ENCODE data around the gene KNCN. TPM values are rescaled to one million over a fixed set of nuclear protein-coding genes. Genes with fewer than 3 reads are reported as not detected.
A peak's percentile ranks its signal among the peaks of the same experiment; 100 is the strongest.

KNCN gene
- total and polyA plus RNA-seq, 7 experiments from 2014 or later = not detected

DNA sequence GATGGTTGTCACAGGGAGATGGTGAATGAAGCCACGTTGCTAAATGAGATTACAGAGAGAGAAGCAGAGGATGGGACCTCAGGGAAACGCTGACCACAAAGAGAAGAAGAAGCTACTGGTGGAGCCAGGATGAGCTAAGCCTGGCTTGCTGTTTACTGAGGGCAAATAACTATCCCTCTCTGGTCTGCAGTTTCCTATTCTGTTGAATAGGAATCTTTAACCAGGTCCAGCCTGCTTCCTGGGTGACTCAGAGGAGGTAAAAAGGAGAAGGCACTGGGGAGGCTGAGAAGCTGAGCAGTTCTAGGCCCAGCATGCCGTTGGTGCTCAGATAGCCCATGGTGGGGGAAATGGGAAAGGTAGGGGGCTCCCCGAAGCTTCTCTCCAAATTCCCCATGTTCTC, 32.2 kb downstream of the KNCN start:
- DNase-seq = no peak
- no peaks in the 10 kb centered on the region for H3K27me3 ChIP-seq (ENCODE audit: control insufficient read depth in 2 of 2, insufficient read depth in 2 of 2, low read length in 2 of 2)
- ChIA-PET CTCF (no interaction called here), POLR2A (no interaction called here)
- no peaks in the 10 kb centered on the region for H3K4me1 ChIP-seq (ENCODE audit: control insufficient read depth in 2 of 2, insufficient read depth in 2 of 2, low read length in 2 of 2)
- Mint-ChIP-seq H3K27me3 (peaks cover 8 to 29% (median 23%) of the 10 kb centered on the region in 5 donors), H3K36me3 (no peaks in the 10 kb centered on the region), H3K4me3 (no peak overlapping the region), H3K9me3 (no peaks in the 10 kb centered on the region), H3K4me1 (peaks cover 0 to 14% (median 0%) of the 10 kb centered on the region in 7 donors), H3K27ac (no peak overlapping the region)
- H3K4me3 ChIP-seq (ENCODE audit: low read length) = no peak overlapping the region
- H3K36me3 ChIP-seq (ENCODE audit: control insufficient read depth in 2 of 3, insufficient read depth in 3 of 3, low read length in 3 of 3) = no peaks in the 10 kb centered on the region
- no peak for ATAC-seq
- H3K9me3 ChIP-seq (ENCODE audit: control insufficient read depth in 2 of 3, low read length in 3 of 3) = no peaks in the 10 kb centered on the region
- intact Hi-C loops (cut with micrococcal nuclease) = no loop called here
- H3K27ac ChIP-seq (ENCODE audit: low read depth, low read length) = no peak overlapping the region

DNA sequence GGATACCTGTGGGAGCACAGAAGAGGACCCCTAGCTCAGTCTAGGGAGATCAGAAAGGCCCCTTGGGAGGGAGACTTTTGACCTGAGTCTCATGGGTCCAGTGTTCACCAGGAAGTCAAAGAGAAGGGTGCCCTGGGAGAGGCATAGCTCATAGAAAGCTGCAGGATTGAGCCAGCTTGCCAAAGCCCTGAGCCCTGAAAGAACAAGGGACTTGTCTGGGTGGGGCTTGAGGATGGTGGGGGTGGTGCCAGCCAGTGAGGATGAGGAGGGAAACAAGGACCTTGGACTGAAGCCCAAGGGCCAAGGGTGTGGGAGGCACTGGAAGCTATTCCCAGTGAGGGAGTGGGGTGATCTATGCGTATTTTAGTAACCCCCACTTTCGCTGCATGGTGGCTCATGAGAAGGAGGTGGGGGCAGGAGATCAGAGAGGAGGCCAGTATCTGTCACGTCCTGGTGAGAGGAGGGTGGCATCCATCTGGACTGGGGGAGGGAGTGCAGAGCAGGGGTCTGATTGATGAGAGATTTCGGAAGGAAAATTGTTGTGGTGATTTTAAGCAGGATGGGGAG, 33.4 kb downstream of the KNCN start:
- Mint-ChIP-seq H3K36me3 (no peaks in the 10 kb centered on the region), H3K4me3 (no peak overlapping the region), H3K27me3 (peaks cover 13 to 33% (median 23%) of the 10 kb centered on the region in 5 donors), H3K4me1 (peaks cover 0 to 14% (median 0%) of the 10 kb centered on the region in 7 donors), H3K27ac (peak overlapping the region in 1 of 9 donors; percentile 62), H3K9me3 (no peaks in the 10 kb centered on the region)
- ChIA-PET CTCF (no interaction called here), POLR2A (no interaction called here)
- no peaks in the 10 kb centered on the region for H3K36me3 ChIP-seq (ENCODE audit: control insufficient read depth in 2 of 3, insufficient read depth in 3 of 3, low read length in 3 of 3)
- H3K4me3 ChIP-seq (ENCODE audit: low read length) = no peak overlapping the region
- DNase-seq = no peak
- H3K27me3 ChIP-seq (ENCODE audit: control insufficient read depth in 2 of 2, insufficient read depth in 2 of 2, low read length in 2 of 2) = no peaks in the 10 kb centered on the region
- intact Hi-C loops (cut with micrococcal nuclease) = no loop called here
- no peak overlapping the region for H3K27ac ChIP-seq (ENCODE audit: low read depth, low read length)
- H3K4me1 ChIP-seq (ENCODE audit: control insufficient read depth in 2 of 2, insufficient read depth in 2 of 2, low read length in 2 of 2) = no peaks in the 10 kb centered on the region
- H3K9me3 ChIP-seq (ENCODE audit: control insufficient read depth in 2 of 3, low read length in 3 of 3) = no peaks in the 10 kb centered on the region
- no peak for ATAC-seq

DNA sequence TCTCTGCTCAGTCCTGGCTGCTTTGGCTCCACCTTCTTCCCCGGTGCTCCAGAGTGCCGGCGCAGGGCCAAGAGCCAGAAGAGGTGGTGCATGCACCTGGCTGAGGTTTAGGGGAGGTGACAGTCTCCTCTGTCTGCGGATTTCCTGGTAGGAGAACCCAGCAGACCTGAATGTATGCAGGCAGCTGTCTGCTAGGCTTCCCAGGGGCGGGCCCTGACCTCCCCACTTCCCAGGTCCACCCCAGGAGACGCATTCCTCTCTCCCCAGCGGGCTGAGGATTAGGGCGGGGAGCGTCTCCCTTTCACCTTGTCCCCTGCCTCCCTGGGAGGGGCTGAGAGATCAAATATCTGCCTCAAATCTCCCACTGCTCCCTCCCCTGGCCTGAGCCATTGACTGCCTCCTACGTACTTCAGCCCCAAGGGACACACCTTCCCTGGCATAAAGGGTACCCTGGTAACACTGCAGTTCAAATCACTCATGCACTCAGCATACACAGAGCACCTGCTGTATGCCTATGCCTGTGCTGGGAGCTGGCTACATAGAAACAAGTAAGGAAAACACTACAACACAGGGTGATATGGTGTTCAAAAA, 34.3 kb downstream of the KNCN start:
- POLR2A ChIA-PET = no interaction called here
- intact Hi-C loops (cut with micrococcal nuclease) = no loop called here

DNA sequence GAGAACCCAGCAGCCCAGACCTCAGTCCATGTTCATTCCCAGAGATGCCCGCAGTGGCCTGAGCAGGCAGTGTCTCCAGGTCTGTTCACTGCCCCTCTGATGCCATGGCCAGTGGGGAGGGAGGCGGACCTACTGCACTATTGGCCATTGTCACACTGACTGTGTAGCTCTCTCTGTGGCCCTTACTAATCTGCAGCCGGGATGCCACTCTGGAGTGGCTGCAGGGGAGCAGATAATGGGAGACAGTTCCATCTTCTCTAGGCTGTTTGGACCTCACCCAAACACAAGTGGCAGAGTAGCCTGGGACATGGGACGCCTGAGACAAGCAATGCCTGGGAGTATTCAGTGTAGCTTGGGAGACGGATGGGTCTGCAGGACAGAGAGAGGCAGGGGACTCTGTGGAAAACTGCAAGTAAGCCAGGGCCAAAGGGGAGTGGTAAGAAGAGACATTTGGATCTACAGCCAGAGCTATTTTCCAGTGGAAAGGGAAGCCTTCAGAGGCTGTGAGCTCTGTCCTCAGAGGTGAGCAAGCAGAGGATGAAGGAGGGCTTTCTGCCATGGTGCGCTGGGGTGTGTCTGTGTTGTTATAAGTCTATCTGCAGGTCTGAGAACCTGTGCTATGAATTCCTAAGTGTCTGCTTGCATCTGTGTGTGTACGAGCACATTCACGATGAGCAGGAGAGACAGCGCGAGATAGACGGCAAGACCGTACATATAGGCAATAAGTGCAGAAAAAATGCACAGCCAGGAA, 35.1 kb downstream of the KNCN start:
- no peak overlapping the region for H3K4me3 Mint-ChIP-seq
- no peaks in the 10 kb centered on the region for H3K9me3 Mint-ChIP-seq
- H3K4me3 ChIP-seq (ENCODE audit: low read length) = no peak overlapping the region
- no peaks in the 10 kb centered on the region for H3K27me3 ChIP-seq (ENCODE audit: control insufficient read depth in 2 of 2, insufficient read depth in 2 of 2, low read length in 2 of 2)
- H3K9me3 ChIP-seq (ENCODE audit: control insufficient read depth in 2 of 3, low read length in 3 of 3) = no peaks in the 10 kb centered on the region
- no peak overlapping the region for H3K27ac ChIP-seq (ENCODE audit: low read depth, low read length)
- H3K36me3 ChIP-seq (ENCODE audit: control insufficient read depth in 2 of 3, insufficient read depth in 3 of 3, low read length in 3 of 3) = no peaks in the 10 kb centered on the region
- H3K4me1 Mint-ChIP-seq = peaks cover 0 to 3% (median 0%) of the 10 kb centered on the region in 7 donors
- POLR2A ChIA-PET = no interaction called here
- intact Hi-C loops (cut with micrococcal nuclease) = no loop called here
- H3K27ac Mint-ChIP-seq = no peak overlapping the region
- H3K27me3 Mint-ChIP-seq = peaks cover 23 to 41% (median 27%) of the 10 kb centered on the region in 5 donors
- no peaks in the 10 kb centered on the region for H3K36me3 Mint-ChIP-seq
- DNase-seq (no peak), ATAC-seq (no peak)
- H3K4me1 ChIP-seq (ENCODE audit: control insufficient read depth in 2 of 2, insufficient read depth in 2 of 2, low read length in 2 of 2) = no peaks in the 10 kb centered on the region
- CTCF ChIA-PET = no interaction called here

More for the DNA sequence above, 34.3 kb downstream of the KNCN start:
- no peak overlapping the region for H3K27ac Mint-ChIP-seq
- H3K36me3 ChIP-seq (ENCODE audit: control insufficient read depth in 2 of 3, insufficient read depth in 3 of 3, low read length in 3 of 3) = no peaks in the 10 kb centered on the region
- CTCF ChIA-PET = no interaction called here
- ATAC-seq (no peak), DNase-seq (no peak)
- H3K4me3 ChIP-seq (ENCODE audit: low read length) = no peak overlapping the region
- H3K9me3 Mint-ChIP-seq = no peaks in the 10 kb centered on the region
- no peaks in the 10 kb centered on the region for H3K27me3 ChIP-seq (ENCODE audit: control insufficient read depth in 2 of 2, insufficient read depth in 2 of 2, low read length in 2 of 2)
- peaks cover 22 to 39% (median 27%) of the 10 kb centered on the region in 5 donors for H3K27me3 Mint-ChIP-seq
- no peak overlapping the region for H3K27ac ChIP-seq (ENCODE audit: low read depth, low read length)
- H3K4me1 ChIP-seq (ENCODE audit: control insufficient read depth in 2 of 2, insufficient read depth in 2 of 2, low read length in 2 of 2) = no peaks in the 10 kb centered on the region
- no peak overlapping the region for H3K4me3 Mint-ChIP-seq
- no peaks in the 10 kb centered on the region for H3K9me3 ChIP-seq (ENCODE audit: control insufficient read depth in 2 of 3, low read length in 3 of 3)
- H3K36me3 Mint-ChIP-seq = no peaks in the 10 kb centered on the region
- H3K4me1 Mint-ChIP-seq = peaks cover 0 to 7% (median 0%) of the 10 kb centered on the region in 7 donors

- POLR2A ChIA-PET = no interaction called here
- H3K4me3 ChIP-seq (ENCODE audit: low read length) = no peak overlapping the region
- H3K27ac ChIP-seq (ENCODE audit: low read depth, low read length) = no peak overlapping the region
- DNase-seq = no peak
- intact Hi-C loops (cut with micrococcal nuclease) = no loop called here
- Mint-ChIP-seq H3K4me3 (no peak overlapping the region), H3K9me3 (no peaks in the 10 kb centered on the region), H3K36me3 (no peaks in the 10 kb centered on the region), H3K27ac (no peak overlapping the region), H3K27me3 (peaks cover 23 to 41% (median 26%) of the 10 kb centered on the region in 5 donors), H3K4me1 (peaks cover 0 to 3% (median 0%) of the 10 kb centered on the region in 7 donors)
- no peaks in the 10 kb centered on the region for H3K4me1 ChIP-seq (ENCODE audit: control insufficient read depth in 2 of 2, insufficient read depth in 2 of 2, low read length in 2 of 2)
- H3K36me3 ChIP-seq (ENCODE audit: control insufficient read depth in 2 of 3, insufficient read depth in 3 of 3, low read length in 3 of 3) = no peaks in the 10 kb centered on the region
- no peaks in the 10 kb centered on the region for H3K9me3 ChIP-seq (ENCODE audit: control insufficient read depth in 2 of 3, low read length in 3 of 3)
- no peaks in the 10 kb centered on the region for H3K27me3 ChIP-seq (ENCODE audit: control insufficient read depth in 2 of 2, insufficient read depth in 2 of 2, low read length in 2 of 2)
- CTCF ChIA-PET = no interaction called here
- ATAC-seq = no peak
These were observed 35.9 kb downstream of the KNCN start for GRCh38 chr1:46515576-46515975.

DNA sequence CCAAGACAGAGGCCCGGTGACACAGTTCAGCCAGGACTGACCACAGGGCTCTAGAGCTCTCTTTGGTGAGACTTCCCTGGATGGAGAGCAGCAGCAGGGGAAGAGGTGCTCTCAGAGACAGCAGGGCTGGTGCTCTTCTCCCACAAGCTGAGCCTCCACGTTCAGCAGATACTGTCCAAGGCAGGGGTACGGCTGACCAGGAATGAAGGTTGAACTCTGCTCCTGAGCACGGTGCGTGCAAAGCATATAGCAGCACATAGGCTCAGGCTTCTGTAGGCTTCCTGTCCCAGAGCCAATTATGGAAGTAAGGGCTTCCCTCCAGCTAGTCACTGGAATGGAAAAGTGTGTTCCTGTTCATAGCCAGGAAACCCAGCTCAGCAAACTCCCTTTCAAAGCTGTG, 37.9 kb downstream of the KNCN start:
- Mint-ChIP-seq H3K4me3 (no peak overlapping the region), H3K27me3 (peaks cover 23 to 38% (median 24%) of the 10 kb centered on the region in 5 donors), H3K9me3 (no peaks in the 10 kb centered on the region), H3K4me1 (peaks cover 0 to 3% (median 0%) of the 10 kb centered on the region in 7 donors), H3K27ac (no peak overlapping the region), H3K36me3 (no peaks in the 10 kb centered on the region)
- ATAC-seq (no peak), DNase-seq (no peak)
- no peak overlapping the region for H3K27ac ChIP-seq (ENCODE audit: low read depth, low read length)
- POLR2A ChIA-PET = no interaction called here
- H3K36me3 ChIP-seq (ENCODE audit: control insufficient read depth in 2 of 3, insufficient read depth in 3 of 3, low read length in 3 of 3) = no peaks in the 10 kb centered on the region
- intact Hi-C loops (cut with micrococcal nuclease) = no loop called here
- no peaks in the 10 kb centered on the region for H3K9me3 ChIP-seq (ENCODE audit: control insufficient read depth in 2 of 3, low read length in 3 of 3)
- no peak overlapping the region for H3K4me3 ChIP-seq (ENCODE audit: low read length)
- CTCF ChIA-PET = no interaction called here
- H3K27me3 ChIP-seq (ENCODE audit: control insufficient read depth in 2 of 2, insufficient read depth in 2 of 2, low read length in 2 of 2) = no peaks in the 10 kb centered on the region
- H3K4me1 ChIP-seq (ENCODE audit: control insufficient read depth in 2 of 2, insufficient read depth in 2 of 2, low read length in 2 of 2) = no peaks in the 10 kb centered on the region

- H3K27ac ChIP-seq (ENCODE audit: low read depth, low read length) = no peak overlapping the region
- no peaks in the 10 kb centered on the region for H3K9me3 ChIP-seq (ENCODE audit: control insufficient read depth in 2 of 3, low read length in 3 of 3)
- H3K4me1 ChIP-seq (ENCODE audit: control insufficient read depth in 2 of 2, insufficient read depth in 2 of 2, low read length in 2 of 2) = no peaks in the 10 kb centered on the region
- no peaks in the 10 kb centered on the region for H3K9me3 Mint-ChIP-seq
- DNase-seq = no peak
- peaks cover 0 to 3% (median 0%) of the 10 kb centered on the region in 7 donors for H3K4me1 Mint-ChIP-seq
- intact Hi-C loops (cut with micrococcal nuclease) = no loop called here
- peaks cover 17 to 31% (median 26%) of the 10 kb centered on the region in 5 donors for H3K27me3 Mint-ChIP-seq
- H3K36me3 ChIP-seq (ENCODE audit: control insufficient read depth in 2 of 3, insufficient read depth in 3 of 3, low read length in 3 of 3) = no peaks in the 10 kb centered on the region
- H3K4me3 ChIP-seq (ENCODE audit: low read length) = no peak overlapping the region
- H3K27ac Mint-ChIP-seq = no peak overlapping the region
- POLR2A ChIA-PET = no interaction called here
- ATAC-seq = no peak
- H3K27me3 ChIP-seq (ENCODE audit: control insufficient read depth in 2 of 2, insufficient read depth in 2 of 2, low read length in 2 of 2) = no peaks in the 10 kb centered on the region
- CTCF ChIA-PET = no interaction called here
- no peaks in the 10 kb centered on the region for H3K36me3 Mint-ChIP-seq
- no peak overlapping the region for H3K4me3 Mint-ChIP-seq
These were observed 38.7 kb downstream of the KNCN start for GRCh38 chr1:46512792-46513190.
